Duodenal mucosa (tissue), 2 donors: ENCODE results near the gene TEX48.

Experiments used
- H3K27ac ChIP-seq: one replicate; pipeline ENCODE4 v1.7.0; 2013; ENCODE audit warnings: low read depth, low read length
- H3K27me3 ChIP-seq, 2 donors: one replicate each; pipeline ENCODE4 v1.7.0; 2013; ENCODE audit warnings: low read length in 2 of 2, control low read depth in 1 of 2; ENCODE audit not compliant: insufficient read depth in 2 of 2, control insufficient read depth in 1 of 2
- H3K36me3 ChIP-seq, 2 donors: one replicate each; pipeline ENCODE4 v1.7.0; 2013; ENCODE audit warnings: low read length in 2 of 2, control low read depth in 1 of 2; ENCODE audit not compliant: insufficient read depth in 2 of 2, control insufficient read depth in 1 of 2
- H3K4me1 ChIP-seq, 2 donors: one replicate each; pipeline ENCODE4 v1.7.0; 2013; ENCODE audit warnings: low read length in 2 of 2, control low read depth in 1 of 2; ENCODE audit not compliant: insufficient read depth in 2 of 2, control insufficient read depth in 1 of 2
- H3K4me3 ChIP-seq, 2 donors: one replicate each; pipeline ENCODE4 v1.7.0; 2013; ENCODE audit warnings: low read length in 2 of 2, low read depth in 1 of 2
- H3K9ac ChIP-seq, 2 donors: one replicate each; pipeline ENCODE4 v1.7.0; 2013; ENCODE audit warnings: low read length in 2 of 2, low read depth in 1 of 2
- H3K9me3 ChIP-seq, 2 donors: one replicate each; pipeline ENCODE4 v1.7.0; 2013; ENCODE audit warnings: low read length in 2 of 2, control low read depth in 1 of 2; ENCODE audit not compliant: control insufficient read depth in 1 of 2

Gene TEX48

DNA sequence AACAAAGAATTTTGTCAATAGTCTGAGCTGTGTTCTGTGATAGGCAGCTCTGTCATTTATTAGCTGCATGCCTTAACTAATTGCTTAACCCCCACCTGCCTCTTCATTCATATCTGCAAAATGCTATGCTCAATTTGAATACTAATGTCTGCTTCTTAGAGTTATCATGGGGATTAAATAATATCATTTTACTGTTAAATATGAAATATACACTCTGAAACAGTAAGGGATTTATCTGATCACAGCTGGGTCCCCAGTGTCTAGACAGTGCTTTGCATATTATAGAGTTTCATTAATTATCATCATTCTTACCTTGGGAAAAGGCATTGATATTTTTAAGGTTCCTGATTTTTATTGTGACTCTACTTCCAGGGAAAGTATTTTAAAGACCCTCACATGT lies 12.0 kb downstream of the TEX48 start:
- H3K36me3 ChIP-seq = no peaks in the 10 kb centered on the region
- no peaks in the 10 kb centered on the region for H3K27me3 ChIP-seq
- peaks cover 0 to 3% of the 10 kb centered on the region in 2 donors for H3K9me3 ChIP-seq
- no peak overlapping the region for H3K4me3 ChIP-seq
- H3K4me1 ChIP-seq = no peaks in the 10 kb centered on the region
- H3K27ac ChIP-seq = no peak overlapping the region
- no peak overlapping the region for H3K9ac ChIP-seq

DNA sequence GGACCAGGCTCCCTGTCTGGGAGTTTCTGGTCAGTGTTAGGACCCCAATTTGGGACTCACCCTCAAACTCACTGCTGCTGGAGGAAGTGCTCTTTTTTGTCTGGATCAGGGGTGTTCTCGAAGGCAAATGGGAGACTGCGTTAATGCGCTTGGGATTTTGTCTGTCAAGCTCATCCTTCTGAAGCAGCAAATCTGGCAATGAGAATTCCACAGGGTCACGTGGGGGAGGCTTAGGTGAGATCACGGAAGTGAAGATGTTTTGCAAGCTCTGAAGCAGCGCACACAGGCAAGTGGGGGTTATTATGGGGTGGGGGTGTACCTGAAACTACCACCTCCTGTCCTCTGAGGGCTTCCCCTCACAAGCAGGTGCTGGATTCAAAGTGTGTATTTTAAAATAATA lies 13.8 kb downstream of the TEX48 start:
- Histone ChIP-seq H3K4me3 (no peak overlapping the region), H3K27me3 (no peaks in the 10 kb centered on the region)

DNA sequence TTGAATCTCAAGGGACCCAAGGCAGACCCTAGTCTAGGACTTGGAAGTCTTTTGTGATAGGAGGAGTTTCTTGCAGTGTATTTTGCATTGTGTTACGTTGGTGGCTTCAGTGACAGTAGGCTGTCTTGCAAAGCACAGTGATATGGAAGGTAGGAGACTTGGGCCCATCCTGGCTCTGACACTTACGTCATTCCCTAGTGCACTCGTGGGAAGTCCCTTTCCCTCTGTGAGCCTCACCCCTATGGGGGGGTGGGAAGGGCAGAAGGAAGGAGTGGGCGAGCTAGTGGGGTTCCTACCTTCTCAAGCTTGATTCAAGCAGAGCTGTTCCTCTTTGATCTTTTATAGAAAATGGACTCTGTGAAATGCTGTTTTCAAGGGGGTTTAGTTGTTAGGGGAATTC lies 15.1 kb downstream of the TEX48 start:
- H3K36me3 ChIP-seq = no peaks in the 10 kb centered on the region
- H3K9me3 ChIP-seq = peaks cover 0 to 3% of the 10 kb centered on the region in 2 donors
- H3K4me3 ChIP-seq = no peak overlapping the region
- no peak overlapping the region for H3K9ac ChIP-seq
- peaks cover 0 to 7% of the 10 kb centered on the region in 2 donors for H3K27me3 ChIP-seq
- no peaks in the 10 kb centered on the region for H3K4me1 ChIP-seq
- no peak overlapping the region for H3K27ac ChIP-seq

More for the DNA sequence above, 13.8 kb downstream of the TEX48 start:
- no peaks in the 10 kb centered on the region for H3K4me1 ChIP-seq
- no peak overlapping the region for H3K9ac ChIP-seq
- H3K36me3 ChIP-seq = no peaks in the 10 kb centered on the region
- no peak overlapping the region for H3K27ac ChIP-seq
- peaks cover 0 to 3% of the 10 kb centered on the region in 2 donors for H3K9me3 ChIP-seq

DNA sequence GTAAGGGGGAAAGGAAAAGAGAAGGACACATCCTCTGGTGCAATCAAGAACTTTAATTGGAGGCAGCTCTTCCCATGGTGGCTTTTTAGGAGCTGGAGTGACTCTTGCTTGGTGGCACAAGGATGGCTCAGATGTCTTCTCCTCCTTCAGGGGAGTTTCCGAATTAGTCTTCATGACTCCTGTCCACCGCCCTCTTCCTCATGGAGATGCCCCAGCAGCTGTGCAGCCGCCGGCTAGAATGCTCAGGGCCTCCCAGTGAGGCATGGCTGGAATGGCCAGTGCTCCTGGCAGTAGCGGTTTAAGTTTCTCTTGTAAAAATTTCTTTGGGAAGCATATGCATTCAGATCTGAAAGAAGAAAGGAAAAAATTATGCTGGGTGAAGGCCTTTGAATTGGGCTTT lies 15.6 kb downstream of the TEX48 start:
- H3K9ac ChIP-seq = no peak overlapping the region
- no peaks in the 10 kb centered on the region for H3K36me3 ChIP-seq
- no peak overlapping the region for H3K4me3 ChIP-seq
- H3K27ac ChIP-seq = no peak overlapping the region
- peaks cover 0 to 3% of the 10 kb centered on the region in 2 donors for H3K9me3 ChIP-seq
- peaks cover 0 to 7% of the 10 kb centered on the region in 2 donors for H3K27me3 ChIP-seq
- H3K4me1 ChIP-seq = no peaks in the 10 kb centered on the region

DNA sequence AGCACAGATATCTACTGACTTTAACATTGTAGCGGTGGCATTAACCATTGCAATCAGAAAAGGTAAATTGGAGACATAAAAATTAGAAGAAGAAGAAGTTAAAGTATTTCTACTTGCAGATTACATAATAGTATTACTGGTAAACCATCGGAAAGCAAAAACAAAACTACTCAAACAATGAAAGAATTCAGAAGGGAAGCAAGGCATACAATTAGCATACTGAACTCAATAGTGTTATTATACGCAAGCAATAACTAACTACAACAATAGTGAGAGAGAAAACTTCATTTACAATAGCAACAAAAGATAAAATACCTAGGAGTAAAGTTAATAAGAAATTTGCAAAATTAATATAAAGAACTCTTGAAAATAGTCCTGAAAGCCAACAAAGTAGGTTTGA lies 17.8 kb downstream of the TEX48 start:
- H3K9me3 ChIP-seq = no peaks in the 10 kb centered on the region
- H3K4me1 ChIP-seq = no peaks in the 10 kb centered on the region
- H3K9ac ChIP-seq = no peak overlapping the region
- H3K27me3 ChIP-seq = peaks cover 0 to 7% of the 10 kb centered on the region in 2 donors
- no peaks in the 10 kb centered on the region for H3K36me3 ChIP-seq
- H3K4me3 ChIP-seq = no peak overlapping the region
- no peak overlapping the region for H3K27ac ChIP-seq

DNA sequence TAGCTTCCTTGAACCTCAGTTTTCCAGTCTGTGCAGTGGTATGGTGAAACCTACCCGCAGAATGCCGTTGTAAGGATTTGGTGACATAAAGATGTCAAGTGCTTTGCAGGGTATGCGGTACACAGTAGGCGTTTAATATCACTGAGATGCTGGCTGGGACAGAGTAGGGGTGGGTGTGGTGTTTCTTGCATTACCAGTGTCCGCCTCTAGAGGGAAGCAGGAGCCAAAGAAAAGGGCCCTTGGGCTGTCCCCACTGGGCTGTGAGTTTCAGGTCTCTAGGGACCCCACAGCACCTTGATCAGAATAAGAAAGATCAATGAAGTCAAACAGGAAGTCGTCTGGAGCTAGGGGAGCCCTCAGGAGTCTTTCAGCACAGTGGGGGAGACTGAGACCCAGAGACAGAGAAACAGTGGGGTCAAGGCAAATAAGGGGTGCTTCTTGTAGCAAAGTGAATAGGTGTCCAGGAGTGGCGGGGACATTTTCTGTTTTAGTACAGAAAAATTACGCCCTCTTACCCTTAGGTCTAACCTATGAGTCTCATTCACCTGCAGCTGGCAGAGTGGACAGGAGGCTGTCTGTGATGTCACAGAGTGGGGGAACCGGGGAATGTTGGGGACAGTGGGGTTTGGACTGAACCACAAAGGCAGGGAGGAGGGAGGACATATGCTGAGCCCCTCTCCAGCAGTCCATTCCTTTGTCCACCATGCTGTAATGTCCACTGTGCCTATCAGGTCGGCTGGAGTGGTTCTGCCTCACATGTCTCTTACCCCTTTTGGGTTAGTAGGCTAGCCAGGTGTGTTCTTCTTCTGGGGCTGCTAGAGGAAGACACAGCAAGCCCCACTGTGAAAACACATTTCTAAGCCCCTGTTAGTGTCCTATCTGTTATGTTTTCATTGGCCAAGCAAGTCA lies 19.7 kb downstream of the TEX48 start:
- H3K27ac ChIP-seq = no peak overlapping the region
- no peaks in the 10 kb centered on the region for H3K9me3 ChIP-seq
- H3K36me3 ChIP-seq = no peaks in the 10 kb centered on the region
- H3K27me3 ChIP-seq = peaks cover 0 to 7% of the 10 kb centered on the region in 2 donors
- H3K4me1 ChIP-seq = no peaks in the 10 kb centered on the region
- no peak overlapping the region for H3K9ac ChIP-seq
- no peak overlapping the region for H3K4me3 ChIP-seq

DNA sequence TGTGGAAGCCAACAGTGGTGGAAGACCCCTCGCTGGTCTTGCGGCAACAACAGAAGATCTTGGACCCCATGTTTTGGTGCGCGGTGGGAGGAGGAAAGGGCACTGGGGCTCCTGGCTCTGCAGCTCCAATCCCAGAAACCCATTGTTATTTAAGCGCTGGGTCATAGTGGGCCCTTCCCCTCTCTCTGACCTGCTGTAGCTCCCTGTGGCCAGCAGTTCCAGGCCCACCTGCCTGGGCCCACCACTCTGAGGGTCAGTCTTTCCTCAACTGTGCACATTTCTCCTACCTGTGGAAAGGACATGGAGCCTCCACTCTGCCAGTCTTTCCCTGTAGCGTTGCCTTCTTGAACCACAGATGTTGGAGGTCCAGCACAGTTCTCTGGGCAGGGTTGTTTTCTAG lies 24.3 kb downstream of the TEX48 start, which contains the start of gene TEX53:
TEX53 (minus strand) TSS at position 101 of the 400 bp plus-strand sequence; CDS start at position 70, 31 bp downstream.
- Histone ChIP-seq H3K27me3 (peaks cover 0 to 6% of the 10 kb centered on the region in 2 donors), H3K4me3 (no peak within 1 kb of the TSS), H3K27ac (no peak within 1 kb of the TSS), H3K4me1 (no peaks in the 10 kb centered on the region), H3K36me3 (no peaks in the 10 kb centered on the region), H3K9ac (no peak within 1 kb of the TSS), H3K9me3 (no peaks in the 10 kb centered on the region)

DNA sequence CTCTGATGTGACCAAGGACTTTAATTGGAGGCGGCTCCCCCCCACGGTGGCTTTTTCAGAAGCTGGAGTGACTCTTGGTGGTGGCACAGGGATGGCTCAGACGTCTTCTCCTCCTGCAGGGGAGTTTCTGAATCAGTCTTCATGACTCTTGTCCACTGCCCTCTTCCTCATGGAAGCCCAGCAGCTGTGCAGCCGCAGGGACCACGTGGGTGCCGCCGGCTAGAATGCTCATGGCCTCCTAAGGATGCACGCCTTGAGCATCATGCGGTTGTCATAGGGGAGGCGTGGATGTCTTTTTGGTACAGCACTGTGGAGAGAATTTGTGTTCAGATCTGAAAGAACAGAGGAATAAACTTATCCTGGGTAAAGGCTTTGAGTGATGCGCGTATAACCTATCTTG lies 25.7 kb downstream of the TEX48 start:
- H3K4me3 ChIP-seq = no peak overlapping the region
- H3K9ac ChIP-seq = no peak overlapping the region
- no peaks in the 10 kb centered on the region for H3K36me3 ChIP-seq
- H3K27ac ChIP-seq = no peak overlapping the region
- no peaks in the 10 kb centered on the region for H3K4me1 ChIP-seq
- no peaks in the 10 kb centered on the region for H3K9me3 ChIP-seq
- H3K27me3 ChIP-seq = no peaks in the 10 kb centered on the region

DNA sequence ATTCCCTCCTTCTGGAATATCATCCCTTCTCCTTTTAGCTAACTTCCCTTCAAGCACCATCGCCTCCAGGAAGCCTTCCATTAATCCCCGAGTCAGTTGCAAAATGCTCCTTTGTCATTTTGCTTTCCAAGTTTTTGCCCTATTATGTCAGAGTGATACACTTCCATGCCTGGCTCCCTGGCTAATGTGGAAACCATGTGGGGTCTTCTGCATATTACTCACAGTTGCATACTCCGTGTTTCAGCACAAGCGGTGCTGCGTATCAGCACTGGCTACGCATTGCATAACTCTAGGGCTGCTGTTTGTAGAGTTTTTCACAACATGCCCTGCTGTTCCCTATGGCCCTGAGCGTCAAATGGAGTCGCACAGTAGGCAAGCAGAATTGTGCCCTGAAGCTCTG lies 26.3 kb downstream of the TEX48 start:
- no peak overlapping the region for H3K4me3 ChIP-seq
- H3K9ac ChIP-seq = no peak overlapping the region
- no peaks in the 10 kb centered on the region for H3K27me3 ChIP-seq
- H3K27ac ChIP-seq = no peak overlapping the region
- H3K9me3 ChIP-seq = no peaks in the 10 kb centered on the region
- H3K36me3 ChIP-seq = no peaks in the 10 kb centered on the region
- no peaks in the 10 kb centered on the region for H3K4me1 ChIP-seq

DNA sequence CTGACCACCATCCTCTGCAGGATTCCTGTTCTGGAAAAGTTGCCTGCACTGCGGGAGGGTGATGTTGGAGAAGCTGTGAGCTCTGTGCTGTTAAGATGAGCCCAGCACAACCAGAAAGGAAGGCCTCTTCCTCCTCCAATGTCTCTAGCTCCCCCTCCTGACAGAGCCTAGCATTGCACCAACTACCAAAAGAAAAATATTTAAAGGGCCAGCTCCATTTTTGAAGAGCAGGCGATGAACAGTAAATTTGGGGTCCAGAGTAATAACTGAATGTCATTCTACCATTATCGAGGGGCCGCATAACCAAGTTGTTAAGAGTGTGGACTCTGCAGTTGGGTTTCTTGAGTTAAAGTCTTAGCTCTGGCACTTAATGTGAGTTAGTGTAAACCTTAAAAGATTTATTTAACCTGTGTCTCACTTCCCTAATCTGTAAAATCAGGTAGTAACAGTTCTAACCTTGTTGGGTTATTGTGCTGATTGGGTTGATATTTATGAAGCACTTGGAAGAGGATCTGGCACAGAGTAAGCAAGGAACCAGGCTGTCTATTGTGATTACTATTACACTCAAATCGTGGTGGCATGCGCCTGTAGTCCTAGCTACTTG lies 28.3 kb downstream of the TEX48 start:
- Histone ChIP-seq H3K27ac (no peak overlapping the region), H3K9ac (no peak overlapping the region), H3K4me3 (no peak overlapping the region), H3K36me3 (no peaks in the 10 kb centered on the region), H3K27me3 (no peaks in the 10 kb centered on the region), H3K9me3 (no peaks in the 10 kb centered on the region), H3K4me1 (no peaks in the 10 kb centered on the region)
